Measurements from ENCODE around the gene SORCS1. TPM values are rescaled to one million over a fixed set of nuclear protein-coding genes. Genes with fewer than 3 reads are reported as not detected.

SORCS1 gene
- polyA plus RNA-seq, 1 of the 3 experiments (the other 2 are of a cell fraction): 0.66 TPM

DNA sequence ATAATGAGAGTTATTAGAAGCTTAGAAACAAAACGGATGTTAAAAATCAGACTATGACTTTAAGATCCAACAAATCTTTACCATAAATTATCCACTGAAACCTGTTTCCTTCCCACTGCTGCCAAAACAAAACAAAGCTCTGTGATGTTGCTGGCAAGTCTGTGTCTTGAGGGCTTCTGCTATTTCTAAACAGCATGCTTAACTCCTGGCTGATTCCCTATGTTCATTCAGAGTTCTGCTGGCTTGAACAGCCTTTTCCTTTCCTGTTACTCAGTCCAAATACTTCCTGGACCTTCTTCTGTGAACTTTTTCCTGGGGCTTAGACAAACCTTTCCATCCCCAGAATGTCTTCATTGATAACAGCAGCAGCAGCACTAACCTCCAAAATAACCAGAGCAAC, 448.1 kb downstream of the SORCS1 start:
- Histone ChIP-seq H3K9me2 (no peaks in the 10 kb centered on the region), H3K36me3 (replicated peaks in 1 of 2; ENCODE audit: control insufficient read depth in 1 of 2, insufficient read depth in 2 of 2, low read length in 1 of 2) (no peaks in the 10 kb centered on the region), H3K4me2 (no peak overlapping the region), H3K27ac (ENCODE audit: low read depth in 2 of 2, low read length in 1 of 2) (peak overlapping the region in 1 of 2 experiments; percentile 90; a peak in 2 of 4 replicates), H3K79me2 (ENCODE audit: insufficient read depth) (no peaks in the 10 kb centered on the region), H2AFZ (ENCODE audit: low read depth) (no peak overlapping the region), H3K9me3 (no peaks in the 10 kb centered on the region), H3K27me3 (ENCODE audit: insufficient read depth) (no peaks in the 10 kb centered on the region), H3K4me1 (ENCODE audit: control insufficient read depth in 1 of 2, insufficient read depth in 2 of 2, low read depth in 1 of 2, low read length in 1 of 2) (peaks cover 0 to 18% of the 10 kb centered on the region in 2 experiments; a peak in 2 of 4 replicates), H4K20me1 (ENCODE audit: insufficient read depth) (no peaks in the 10 kb centered on the region), H3K4me3 (ENCODE audit: low read depth in 2 of 2, low read length in 1 of 2) (no peak overlapping the region), H3K9ac (no peak overlapping the region), H3F3A (replicated peaks; ENCODE audit: insufficient read depth) (no peaks in the 10 kb centered on the region)
- WGBS (ENCODE audit: low lambda C conversion rate): 42% methylated on average over 1 of the region's 1 CpG
- ChIA-PET POLR2A (interaction anchor here (1.6 to 2.1 kb wide), 2 partner anchors 100 to 448 kb away, joined by 5 to 11 read pairs; partner anchors contain the start of gene SORCS1), CTCF (interaction anchor here (1.3 to 2.0 kb wide), 2 partner anchors 11 to 91 kb away, joined by 3 to 9 read pairs; no protein-coding TSS in a partner anchor)
- DNase-seq: no peak
- TF ChIP-seq, protein P1, sequence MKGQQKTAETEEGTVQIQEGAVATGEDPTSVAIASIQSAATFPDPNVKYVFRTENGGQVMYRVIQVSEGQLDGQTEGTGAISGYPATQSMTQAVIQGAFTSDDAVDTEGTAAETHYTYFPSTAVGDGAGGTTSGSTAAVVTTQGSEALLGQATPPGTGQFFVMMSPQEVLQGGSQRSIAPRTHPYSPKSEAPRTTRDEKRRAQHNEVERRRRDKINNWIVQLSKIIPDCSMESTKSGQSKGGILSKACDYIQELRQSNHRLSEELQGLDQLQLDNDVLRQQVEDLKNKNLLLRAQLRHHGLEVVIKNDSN (IDR thresholded peaks at IDR 0.05; ENCODE audit: borderline replicate concordance, low read depth): no peak
- TF ChIP-seq RAD21 (IDR thresholded peaks at IDR 0.05; ENCODE audit: low read length): 0 out of 2 replicates have a peak, but pooled peaks have one; percentile 7
- TF ChIP-seq, protein P2, sequence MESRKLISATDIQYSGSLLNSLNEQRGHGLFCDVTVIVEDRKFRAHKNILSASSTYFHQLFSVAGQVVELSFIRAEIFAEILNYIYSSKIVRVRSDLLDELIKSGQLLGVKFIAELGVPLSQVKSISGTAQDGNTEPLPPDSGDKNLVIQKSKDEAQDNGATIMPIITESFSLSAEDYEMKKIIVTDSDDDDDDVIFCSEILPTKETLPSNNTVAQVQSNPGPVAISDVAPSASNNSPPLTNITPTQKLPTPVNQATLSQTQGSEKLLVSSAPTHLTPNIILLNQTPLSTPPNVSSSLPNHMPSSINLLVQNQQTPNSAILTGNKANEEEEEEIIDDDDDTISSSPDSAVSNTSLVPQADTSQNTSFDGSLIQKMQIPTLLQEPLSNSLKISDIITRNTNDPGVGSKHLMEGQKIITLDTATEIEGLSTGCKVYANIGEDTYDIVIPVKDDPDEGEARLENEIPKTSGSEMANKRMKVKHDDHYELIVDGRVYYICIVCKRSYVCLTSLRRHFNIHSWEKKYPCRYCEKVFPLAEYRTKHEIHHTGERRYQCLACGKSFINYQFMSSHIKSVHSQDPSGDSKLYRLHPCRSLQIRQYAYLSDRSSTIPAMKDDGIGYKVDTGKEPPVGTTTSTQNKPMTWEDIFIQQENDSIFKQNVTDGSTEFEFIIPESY (IDR thresholded peaks at IDR 0.05; ENCODE audit: borderline replicate concordance, low read depth): no peak
- TF ChIP-seq TAF1 (IDR thresholded peaks at IDR 0.05; ENCODE audit: borderline replicate concordance, low read depth, low read length): no peak

DNA sequence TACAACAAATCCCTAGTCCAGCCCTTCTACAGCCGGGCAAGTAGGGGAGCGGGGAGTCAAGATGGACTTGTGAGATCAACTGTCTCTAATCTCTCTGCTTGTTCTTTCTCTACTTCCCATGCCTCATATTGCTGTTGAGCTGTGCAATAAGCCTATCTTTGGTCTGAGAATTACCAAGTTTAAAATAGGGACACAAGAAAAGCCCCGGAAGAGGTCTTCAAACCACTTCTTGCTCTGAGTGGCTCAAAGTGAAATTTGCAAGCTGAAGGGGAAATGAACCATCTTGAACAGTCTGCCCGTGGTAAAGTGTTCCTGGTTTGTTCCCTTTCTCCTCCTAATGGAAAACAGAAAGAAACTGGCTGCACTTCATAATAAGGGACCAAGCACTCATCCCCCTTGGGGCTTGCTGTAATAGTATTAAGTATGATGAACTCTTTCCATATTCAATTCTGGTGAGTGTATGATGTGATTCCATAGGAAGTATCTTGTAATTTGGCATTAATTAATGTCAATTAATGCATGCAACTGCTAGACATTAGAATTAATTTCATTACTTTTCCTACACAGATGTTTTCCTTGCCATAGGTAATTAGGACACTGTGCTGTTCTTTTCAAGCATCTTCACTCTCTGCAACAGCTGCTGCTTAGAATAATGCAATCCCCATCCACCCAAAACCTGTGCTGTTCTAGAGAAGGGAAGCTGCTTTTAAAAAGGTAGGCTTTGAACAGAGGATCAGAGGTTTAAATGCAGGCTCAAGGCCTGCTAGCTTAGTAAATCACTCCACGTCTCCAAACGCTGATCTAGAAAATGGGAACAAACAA, 449.6 kb downstream of the SORCS1 start:
- 25% methylated on average over 6 of the region's 6 CpGs for WGBS (ENCODE audit: low lambda C conversion rate)
- Histone ChIP-seq H3K27ac (ENCODE audit: low read depth in 2 of 2, low read length in 1 of 2) (peak overlapping the region in 1 of 2 experiments; percentile 99; a peak in 2 of 4 replicates), H2AFZ (ENCODE audit: low read depth) (no peak overlapping the region), H3K4me1 (ENCODE audit: control insufficient read depth in 1 of 2, insufficient read depth in 2 of 2, low read depth in 1 of 2, low read length in 1 of 2) (peaks cover 0 to 18% of the 10 kb centered on the region in 2 experiments; a peak in 2 of 4 replicates), H4K20me1 (ENCODE audit: insufficient read depth) (no peaks in the 10 kb centered on the region), H3K9me2 (no peaks in the 10 kb centered on the region), H3K9ac (no peak overlapping the region), H3F3A (replicated peaks; ENCODE audit: insufficient read depth) (no peaks in the 10 kb centered on the region), H3K9me3 (no peaks in the 10 kb centered on the region), H3K4me3 (ENCODE audit: low read depth in 2 of 2, low read length in 1 of 2) (no peak overlapping the region), H3K36me3 (replicated peaks in 1 of 2; ENCODE audit: control insufficient read depth in 1 of 2, insufficient read depth in 2 of 2, low read length in 1 of 2) (no peaks in the 10 kb centered on the region), H3K4me2 (no peak overlapping the region), H3K27me3 (ENCODE audit: insufficient read depth) (no peaks in the 10 kb centered on the region), H3K79me2 (ENCODE audit: insufficient read depth) (no peaks in the 10 kb centered on the region)
- ChIA-PET CTCF (interaction anchor here (0.7 to 3.3 kb wide), 8 partner anchors 9 to 266 kb away, joined by 3 to 15 read pairs (median 3); no protein-coding TSS in a partner anchor), POLR2A (interaction anchor here (1.0 to 2.1 kb wide), 5 partner anchors 9 to 449 kb away, joined by 5 to 11 read pairs (median 5); partner anchors contain the start of gene SORCS1)
- peak; percentile 60 for DNase-seq
- no peak for TF ChIP-seq CHD2 (IDR thresholded peaks at IDR 0.05; ENCODE audit: low read length, partially characterized antibody)
- no peak for TF ChIP-seq SMC3 (IDR thresholded peaks at IDR 0.05; ENCODE audit: low read depth, low read length)
- peak; percentile 69 for TF ChIP-seq GATA2 (CRISPR knock-in tag; IDR thresholded peaks at IDR 0.05)
- TF ChIP-seq, protein P2 (IDR thresholded peaks at IDR 0.05; ENCODE audit: borderline replicate concordance, low read depth): no peak
- no peak for TF ChIP-seq NFIC (IDR thresholded peaks at IDR 0.05; ENCODE audit: borderline replicate concordance)
- peak; percentile 1; the same call in 1 of the 2 replicates for TF ChIP-seq MXI1 (IDR thresholded peaks at IDR 0.05; ENCODE audit: low read depth, low read length)
- TF ChIP-seq, protein P3, sequence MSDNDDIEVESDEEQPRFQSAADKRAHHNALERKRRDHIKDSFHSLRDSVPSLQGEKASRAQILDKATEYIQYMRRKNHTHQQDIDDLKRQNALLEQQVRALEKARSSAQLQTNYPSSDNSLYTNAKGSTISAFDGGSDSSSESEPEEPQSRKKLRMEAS (IDR thresholded peaks at IDR 0.05; ENCODE audit: low read depth): no peak
- TF ChIP-seq YY1 (IDR thresholded peaks at IDR 0.05; ENCODE audit: low read depth): no peak
- TF ChIP-seq, protein P4, sequence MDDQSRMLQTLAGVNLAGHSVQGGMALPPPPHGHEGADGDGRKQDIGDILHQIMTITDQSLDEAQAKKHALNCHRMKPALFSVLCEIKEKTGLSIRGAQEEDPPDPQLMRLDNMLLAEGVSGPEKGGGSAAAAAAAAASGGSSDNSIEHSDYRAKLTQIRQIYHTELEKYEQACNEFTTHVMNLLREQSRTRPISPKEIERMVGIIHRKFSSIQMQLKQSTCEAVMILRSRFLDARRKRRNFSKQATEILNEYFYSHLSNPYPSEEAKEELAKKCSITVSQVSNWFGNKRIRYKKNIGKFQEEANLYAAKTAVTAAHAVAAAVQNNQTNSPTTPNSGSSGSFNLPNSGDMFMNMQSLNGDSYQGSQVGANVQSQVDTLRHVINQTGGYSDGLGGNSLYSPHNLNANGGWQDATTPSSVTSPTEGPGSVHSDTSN (IDR thresholded peaks at IDR 0.05): no peak
- peak in 1 of 2 experiments; percentile 100; a peak in 2 of 4 replicates for TF ChIP-seq EP300 (IDR thresholded peaks at IDR 0.05; ENCODE audit: borderline replicate concordance in 1 of 2, low read depth in 1 of 2, low read length in 1 of 2)
- TF ChIP-seq FOXM1 (IDR thresholded peaks at IDR 0.05; ENCODE audit: low read depth): no peak
- TF ChIP-seq, protein P5, sequence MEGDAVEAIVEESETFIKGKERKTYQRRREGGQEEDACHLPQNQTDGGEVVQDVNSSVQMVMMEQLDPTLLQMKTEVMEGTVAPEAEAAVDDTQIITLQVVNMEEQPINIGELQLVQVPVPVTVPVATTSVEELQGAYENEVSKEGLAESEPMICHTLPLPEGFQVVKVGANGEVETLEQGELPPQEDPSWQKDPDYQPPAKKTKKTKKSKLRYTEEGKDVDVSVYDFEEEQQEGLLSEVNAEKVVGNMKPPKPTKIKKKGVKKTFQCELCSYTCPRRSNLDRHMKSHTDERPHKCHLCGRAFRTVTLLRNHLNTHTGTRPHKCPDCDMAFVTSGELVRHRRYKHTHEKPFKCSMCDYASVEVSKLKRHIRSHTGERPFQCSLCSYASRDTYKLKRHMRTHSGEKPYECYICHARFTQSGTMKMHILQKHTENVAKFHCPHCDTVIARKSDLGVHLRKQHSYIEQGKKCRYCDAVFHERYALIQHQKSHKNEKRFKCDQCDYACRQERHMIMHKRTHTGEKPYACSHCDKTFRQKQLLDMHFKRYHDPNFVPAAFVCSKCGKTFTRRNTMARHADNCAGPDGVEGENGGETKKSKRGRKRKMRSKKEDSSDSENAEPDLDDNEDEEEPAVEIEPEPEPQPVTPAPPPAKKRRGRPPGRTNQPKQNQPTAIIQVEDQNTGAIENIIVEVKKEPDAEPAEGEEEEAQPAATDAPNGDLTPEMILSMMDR (IDR thresholded peaks at IDR 0.05): no peak
- no peak for TF ChIP-seq JUND (IDR thresholded peaks at IDR 0.05)
- no peak for TF ChIP-seq NRF1 (IDR thresholded peaks at IDR 0.05; ENCODE audit: low read depth, low read length)
